Renal cortical epithelial cell (primary cell): Measurements from ENCODE around the gene COL12A1. TPM values are rescaled to one million over a fixed set of nuclear protein-coding genes. Genes with fewer than 3 reads are reported as not detected.

Source experiments
- DNase-seq: peaks from one replicate; pipeline ENCODE4 v3.0.0-alpha.2; 2011; ENCODE audit warnings: low read depth
- total RNA-seq: library from RNA; depleted of rRNA; stranded (reverse); fragments of >200 nt; gene quantifications from 2 replicates; pipeline ENCODE4 v1.2.3, GENCODE V29; 2014

COL12A1 gene
- total RNA-seq, 1 donor from 2014 or later = 43.8 TPM

- no peak for DNase-seq
Observed at GRCh38 chr6:75176076-75176582, 29.7 kb downstream of the COL12A1 start.

GRCh38 chr6:75171986-75172385 is 33.9 kb downstream of the COL12A1 start:
- no peak for DNase-seq

- DNase-seq = no peak
Observed at GRCh38 chr6:75171567-75171966, 34.3 kb downstream of the COL12A1 start.

- peak; percentile 9 for DNase-seq
Observed at GRCh38 chr6:75170691-75171560, 34.9 kb downstream of the COL12A1 start.

- no peak for DNase-seq
Observed at GRCh38 chr6:75169689-75170586, 35.9 kb downstream of the COL12A1 start.

GRCh38 chr6:75167851-75168250 is 38.0 kb downstream of the COL12A1 start:
- DNase-seq = no peak

- peak; percentile 26 for DNase-seq
Observed at GRCh38 chr6:75167325-75167724, 38.5 kb downstream of the COL12A1 start.

- DNase-seq = no peak
Observed at GRCh38 chr6:75166773-75167172, 39.1 kb downstream of the COL12A1 start.

- no peak for DNase-seq
Observed at GRCh38 chr6:75166236-75166635, 39.6 kb downstream of the COL12A1 start.

- DNase-seq = peak; percentile 9
Observed at GRCh38 chr6:75158176-75158575, 47.7 kb downstream of the COL12A1 start.

GRCh38 chr6:75157336-75157735 is 48.5 kb downstream of the COL12A1 start:
- no peak for DNase-seq

GRCh38 chr6:75156186-75156878 is 49.5 kb downstream of the COL12A1 start:
- DNase-seq = no peak

- DNase-seq = no peak
Observed at GRCh38 chr6:75155631-75156030, 50.2 kb downstream of the COL12A1 start.

- no peak for DNase-seq
Observed at GRCh38 chr6:75154973-75155372, 50.9 kb downstream of the COL12A1 start.

GRCh38 chr6:75150685-75151412 is 55.0 kb downstream of the COL12A1 start:
- peak; percentile 8 for DNase-seq

- no peak for DNase-seq
Observed at GRCh38 chr6:75149696-75150095, 56.2 kb downstream of the COL12A1 start.

GRCh38 chr6:75149240-75149639 is 56.6 kb downstream of the COL12A1 start:
- DNase-seq = no peak

GRCh38 chr6:75147512-75147911 is 58.3 kb downstream of the COL12A1 start:
- DNase-seq = no peak

- no peak for DNase-seq
Observed at GRCh38 chr6:75145976-75146375, 59.9 kb downstream of the COL12A1 start.

- no peak for DNase-seq
Observed at GRCh38 chr6:75145211-75145610, 60.6 kb downstream of the COL12A1 start.

GRCh38 chr6:75144386-75144785 is 61.5 kb downstream of the COL12A1 start:
- DNase-seq = peak; percentile 81
